GM19238 (cell line): ENCODE results near the gene AURKAIP1.
A peak's percentile ranks its signal among the peaks of the same experiment; 100 is the strongest.
"Not testable (repeated sequence)": the region's sequence is repeated elsewhere in the genome, so short reads cannot be mapped to it uniquely, and the experiment has no call there.

Experiments used
- DNase-seq: peaks from one replicate; pipeline ENCODE4 v3.0.0; 2011; ENCODE audit warnings: low spot score; ENCODE audit not compliant: insufficient read length

The AURKAIP1 gene

GRCh38 chr1:1406821-1407635 lies 32.0 kb upstream of the AURKAIP1 start, which contains the start of gene MRPL20:
Gene MRPL20, minus strand, starts transcription at chr1:1407293. Its CDS starts 76 bp downstream, at chr1:1407217.
- peak; percentile 99 for DNase-seq

DNA sequence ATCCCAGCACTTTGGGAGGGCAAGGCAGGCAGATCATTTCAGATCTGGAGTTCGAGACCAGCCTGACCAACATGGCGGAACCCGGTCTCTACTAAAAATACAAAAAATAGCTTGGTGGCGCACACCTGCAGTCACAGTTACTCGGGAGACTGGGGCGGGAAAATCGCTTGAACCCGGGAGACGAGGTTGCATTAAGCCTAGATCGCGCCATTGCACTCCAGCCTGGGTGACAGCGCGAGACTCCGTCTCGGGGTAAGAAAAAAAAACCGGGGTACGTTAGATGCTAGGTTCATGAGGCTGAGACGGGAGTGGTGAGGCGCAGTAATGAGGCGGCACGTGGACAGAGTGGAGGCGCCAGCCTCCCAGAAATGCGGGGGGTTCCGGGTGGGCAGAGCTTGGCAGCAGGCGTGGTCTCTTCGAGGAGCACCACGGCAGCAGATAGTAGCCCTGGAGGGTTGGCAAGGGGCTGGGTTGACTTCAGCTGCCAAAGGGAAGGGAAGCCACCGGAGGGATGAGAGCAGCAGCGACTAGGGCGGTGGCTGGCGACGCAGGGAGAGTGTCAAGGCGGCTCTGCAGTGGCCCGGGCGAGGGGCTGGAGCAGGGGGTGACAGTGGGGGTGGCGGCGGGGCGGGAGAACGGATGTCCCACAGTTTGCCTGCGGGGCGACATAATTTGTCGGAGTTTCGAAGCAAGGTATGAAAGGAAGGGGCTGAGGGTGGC lies 31.3 kb upstream of the AURKAIP1 start:
- no peak for DNase-seq

- DNase-seq, result no peak
Observed at GRCh38 chr1:1403653-1404052, 28.6 kb upstream of the AURKAIP1 start.

DNA sequence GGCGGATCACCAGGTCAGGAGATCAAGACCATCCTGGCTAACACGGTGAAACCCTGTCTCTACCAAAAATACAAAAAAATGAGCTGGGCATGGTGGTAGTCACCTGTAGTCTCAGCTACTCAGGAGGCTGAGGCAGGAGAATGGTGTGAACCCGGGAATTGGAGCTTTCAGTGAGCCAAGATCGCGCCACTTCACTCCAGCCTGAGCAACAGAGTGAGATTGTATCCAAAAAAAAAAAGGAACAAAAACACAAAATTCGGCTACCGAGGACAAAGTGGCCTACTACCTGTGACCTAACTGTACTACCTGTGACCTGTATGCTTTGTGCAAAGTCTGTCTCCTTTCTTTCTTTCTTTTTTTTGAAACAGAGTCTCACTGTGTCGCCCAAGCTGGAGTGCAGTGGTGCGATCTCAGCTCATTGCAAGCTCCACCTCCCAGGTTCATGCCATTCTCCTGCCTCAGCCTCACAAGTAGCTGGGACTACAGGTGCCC lies 27.9 kb upstream of the AURKAIP1 start:
- not testable (repeated sequence) for DNase-seq

DNA sequence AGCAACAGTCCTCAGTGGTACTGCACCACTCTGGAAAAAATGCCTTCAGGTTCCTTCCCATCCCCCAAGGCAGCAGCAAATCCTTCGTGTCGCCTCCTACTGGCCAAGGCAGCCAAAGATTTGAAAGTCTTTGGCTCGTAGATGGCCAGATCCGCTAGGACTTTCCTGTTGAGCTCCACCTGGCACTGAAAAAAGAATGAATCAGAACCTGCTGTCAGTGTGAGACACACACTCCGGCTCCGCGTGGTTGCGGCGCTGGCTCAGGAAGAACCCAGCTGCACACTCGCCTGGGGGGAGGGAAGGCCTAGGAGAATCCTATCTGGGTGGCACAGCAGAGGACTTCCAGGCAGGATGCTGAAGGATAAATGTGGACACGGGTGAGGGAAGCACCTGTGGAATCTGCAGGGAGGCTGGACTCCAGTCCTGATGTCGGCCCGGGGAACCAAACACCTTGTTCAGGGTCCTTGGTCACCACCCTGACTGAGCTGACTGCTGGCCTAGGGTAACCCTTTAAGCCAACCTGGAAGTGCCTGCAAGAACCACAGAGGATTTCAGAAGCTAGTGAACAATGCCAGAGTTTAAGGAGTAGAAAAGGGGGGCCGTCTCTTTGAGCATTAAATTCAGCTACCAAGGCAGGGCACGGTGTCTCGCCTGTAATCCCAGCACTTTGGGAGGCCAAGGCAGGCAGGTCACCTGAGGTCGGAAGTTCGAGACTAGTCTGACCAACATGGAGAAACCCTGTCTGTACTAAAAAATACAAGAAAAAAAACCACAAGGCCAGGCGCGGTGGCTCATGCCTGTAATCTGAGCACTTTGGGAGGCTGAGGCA lies 27.3 kb upstream of the AURKAIP1 start:
- DNase-seq, result no peak

GRCh38 chr1:1401457-1402010 lies 26.5 kb upstream of the AURKAIP1 start:
- no peak for DNase-seq

GRCh38 chr1:1400576-1401456 lies 25.8 kb upstream of the AURKAIP1 start:
- DNase-seq, result no peak

- DNase-seq, result no peak
Observed at GRCh38 chr1:1399872-1400575, 25.0 kb upstream of the AURKAIP1 start.

DNA sequence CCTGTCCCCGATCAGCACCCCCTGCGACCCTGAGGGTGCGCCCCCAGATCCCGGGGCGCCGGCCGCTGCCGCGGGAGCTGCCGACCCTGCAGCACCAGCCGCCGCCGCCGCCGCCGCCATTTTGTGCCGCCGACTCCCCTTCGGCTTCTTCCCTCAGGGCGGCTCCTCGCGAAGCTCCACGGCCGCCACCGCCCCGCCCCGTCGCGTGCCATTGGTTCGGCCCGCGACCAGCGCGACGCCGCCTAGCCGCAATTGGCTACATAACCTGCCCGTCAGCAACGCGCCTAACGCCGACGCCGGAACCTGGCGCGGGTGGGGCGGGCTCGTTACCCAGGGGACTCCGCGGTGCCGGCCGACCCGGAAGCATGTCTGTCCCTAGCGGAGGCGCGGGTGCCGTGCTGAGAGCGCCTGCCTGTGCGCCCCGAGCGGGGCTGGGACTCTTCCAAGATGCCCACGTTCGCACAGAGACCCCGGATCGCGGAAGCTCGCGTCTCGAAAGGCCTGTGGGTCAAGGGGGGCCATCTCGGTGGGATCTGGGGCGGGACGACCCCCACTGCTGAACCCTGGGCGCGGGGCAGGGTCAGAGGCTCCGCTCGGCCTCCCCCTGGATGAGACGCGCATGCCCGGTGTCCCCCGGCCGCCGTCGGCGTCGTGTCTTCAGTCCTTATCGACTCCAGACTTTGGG lies 24.3 kb upstream of the AURKAIP1 start, which contains the start of gene CCNL2:
Gene CCNL2 (minus strand): TSS at position 149 of the 685 bp plus-strand sequence. CDS start 29 bp downstream, at position 120.
- DNase-seq, result peak; percentile 98

GRCh38 chr1:1398677-1399186 lies 23.7 kb upstream of the AURKAIP1 start:
- DNase-seq, result no peak

GRCh38 chr1:1397839-1398523 lies 23.0 kb upstream of the AURKAIP1 start:
- DNase-seq, result no peak

DNA sequence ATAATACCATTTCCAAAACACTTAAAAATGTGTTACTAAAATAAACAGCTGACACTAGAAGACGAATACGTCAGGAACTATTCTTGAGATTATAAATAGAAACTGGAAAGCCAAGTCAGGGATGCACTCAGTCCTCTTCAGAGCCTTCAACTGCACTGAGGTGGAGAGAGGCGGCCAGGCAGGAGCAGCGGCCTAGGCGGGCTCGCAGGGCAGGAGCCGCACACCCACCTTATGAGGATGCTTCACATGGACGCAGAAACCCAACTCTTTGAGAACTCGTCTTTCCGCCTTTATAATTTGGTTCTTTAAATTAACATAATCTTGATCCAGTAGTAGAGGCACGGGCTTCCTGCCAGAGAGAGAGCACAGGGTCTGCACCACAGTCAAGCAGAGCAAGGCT lies 20.2 kb upstream of the AURKAIP1 start:
- no peak for DNase-seq

DNA sequence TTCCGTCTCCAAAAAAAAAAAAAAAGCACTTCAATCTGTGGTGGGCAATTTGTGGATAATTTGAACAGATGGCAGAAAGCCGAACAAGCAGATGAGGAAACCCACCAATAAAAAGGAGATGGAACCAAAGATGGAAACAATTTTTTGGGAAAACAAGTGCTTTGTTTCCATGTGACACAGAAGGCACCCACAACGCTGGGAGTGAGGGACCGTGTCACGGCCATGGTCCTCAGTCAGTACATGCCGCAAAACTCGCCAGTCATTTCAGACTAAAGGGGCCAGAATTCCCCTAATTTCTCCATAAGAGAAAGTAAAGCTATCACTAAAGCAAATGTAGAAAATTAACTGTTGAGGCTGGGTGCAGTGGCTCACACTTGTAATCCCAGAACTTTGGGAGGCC lies 19.1 kb upstream of the AURKAIP1 start:
- no peak for DNase-seq

DNA sequence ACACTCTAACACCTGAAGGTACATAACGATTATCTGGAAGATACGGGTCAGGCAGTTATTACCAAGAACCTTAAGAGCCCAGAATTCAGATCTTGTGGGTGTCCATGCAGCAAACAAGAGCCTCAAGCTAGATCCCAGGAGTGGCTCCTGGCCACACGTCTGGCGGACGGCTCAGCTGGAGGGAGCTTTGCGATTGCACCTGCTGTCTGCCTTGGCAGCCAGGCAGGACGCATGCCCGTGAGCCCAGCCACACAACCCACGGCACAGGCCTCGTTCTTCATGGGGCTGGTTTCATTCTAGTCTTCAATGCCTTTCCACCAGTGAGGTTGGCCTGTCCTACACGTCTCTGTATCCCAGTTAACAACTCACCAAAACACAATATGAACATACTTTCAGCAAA lies 18.4 kb upstream of the AURKAIP1 start:
- DNase-seq, result no peak

GRCh38 chr1:1393014-1393413 lies 18.0 kb upstream of the AURKAIP1 start:
- DNase-seq, result no peak

DNA sequence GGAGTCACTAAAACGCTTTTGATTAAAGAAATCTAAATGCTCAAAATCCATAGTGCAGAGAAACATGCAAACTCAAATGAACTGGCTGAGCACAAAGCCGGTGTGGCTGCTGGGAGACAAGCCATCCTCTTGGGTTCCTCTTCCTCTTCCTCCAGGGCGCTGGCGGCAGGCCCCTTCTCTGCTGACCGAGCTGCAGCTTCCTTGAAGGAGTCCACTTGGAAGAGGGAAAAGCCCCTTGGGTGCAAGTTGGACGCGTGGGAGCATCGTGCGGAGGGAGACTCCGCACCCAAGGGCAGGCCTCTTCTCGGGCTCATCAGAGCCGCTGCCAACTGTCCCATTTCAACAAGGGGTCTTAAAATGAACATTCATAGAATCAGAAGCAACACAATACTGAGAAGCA lies 16.2 kb upstream of the AURKAIP1 start:
- DNase-seq, result no peak

DNA sequence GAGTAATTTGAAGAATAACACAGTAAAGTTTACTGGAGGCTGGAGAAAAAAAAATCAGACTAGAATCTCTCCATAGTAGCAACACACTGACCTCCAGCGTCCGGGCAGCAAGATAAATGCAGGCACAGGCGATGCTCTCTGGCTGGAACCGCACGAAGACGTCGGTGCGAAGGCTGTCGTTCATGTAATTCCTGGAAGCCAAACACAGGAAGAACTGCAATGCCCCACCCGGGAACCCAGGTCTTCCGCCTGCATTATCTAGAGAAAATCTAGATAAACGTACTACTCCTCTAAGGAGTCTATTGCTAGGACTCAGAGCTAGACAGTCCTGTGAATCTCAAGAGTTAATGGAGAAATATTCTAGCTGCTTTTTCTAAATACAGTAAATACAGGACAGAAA lies 15.7 kb upstream of the AURKAIP1 start:
- no peak for DNase-seq

DNA sequence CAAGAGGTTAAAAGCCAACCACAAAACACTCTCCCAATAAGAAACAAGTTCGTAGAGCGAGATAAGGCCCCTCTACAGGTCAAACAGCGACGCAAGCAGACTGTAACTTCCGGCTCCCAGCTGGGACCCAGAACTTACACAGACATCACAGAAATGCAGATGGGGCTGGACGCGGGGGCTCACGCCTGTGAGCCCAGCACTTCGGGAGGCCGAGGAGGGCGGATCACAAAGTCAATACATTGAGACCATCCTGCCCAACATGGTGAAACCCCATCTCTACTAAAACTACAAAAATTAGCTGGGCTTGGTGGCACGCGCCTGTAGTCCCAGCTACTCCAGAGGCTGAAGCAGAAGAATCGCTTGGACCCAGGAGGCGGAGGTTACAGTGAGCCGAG lies 13.1 kb upstream of the AURKAIP1 start:
- no peak for DNase-seq
